HG03196 (cell line): ENCODE measurements around the gene MRPL43.

ENCODE experiments used
- ATAC-seq: cut with Tn5 transposase; IDR thresholded peaks from one replicate; pipeline ENCODE4 v1.9.1; 2021; ENCODE audit not compliant: unreplicated experiment

Gene MRPL43

DNA sequence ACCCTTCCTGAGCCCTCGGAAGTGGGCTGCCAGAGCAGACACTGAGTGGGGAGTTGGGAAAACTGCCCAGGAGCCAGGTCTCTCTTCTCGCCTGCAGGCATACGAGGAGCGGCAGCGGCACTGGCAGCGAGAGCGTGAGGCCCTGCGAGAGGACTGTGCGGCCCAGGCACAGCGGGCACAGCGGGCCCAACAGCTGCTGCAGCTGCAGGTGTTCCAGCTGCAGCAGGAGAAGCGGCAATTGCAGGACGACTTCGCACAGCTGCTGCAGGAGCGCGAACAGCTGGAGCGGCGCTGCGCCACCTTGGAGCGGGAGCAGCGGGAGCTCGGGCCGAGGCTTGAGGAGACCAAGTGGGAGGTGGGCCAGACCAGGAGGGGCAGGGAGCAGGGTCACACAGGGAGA is 18.1 kb upstream of the MRPL43 start:
- no peak for ATAC-seq

DNA sequence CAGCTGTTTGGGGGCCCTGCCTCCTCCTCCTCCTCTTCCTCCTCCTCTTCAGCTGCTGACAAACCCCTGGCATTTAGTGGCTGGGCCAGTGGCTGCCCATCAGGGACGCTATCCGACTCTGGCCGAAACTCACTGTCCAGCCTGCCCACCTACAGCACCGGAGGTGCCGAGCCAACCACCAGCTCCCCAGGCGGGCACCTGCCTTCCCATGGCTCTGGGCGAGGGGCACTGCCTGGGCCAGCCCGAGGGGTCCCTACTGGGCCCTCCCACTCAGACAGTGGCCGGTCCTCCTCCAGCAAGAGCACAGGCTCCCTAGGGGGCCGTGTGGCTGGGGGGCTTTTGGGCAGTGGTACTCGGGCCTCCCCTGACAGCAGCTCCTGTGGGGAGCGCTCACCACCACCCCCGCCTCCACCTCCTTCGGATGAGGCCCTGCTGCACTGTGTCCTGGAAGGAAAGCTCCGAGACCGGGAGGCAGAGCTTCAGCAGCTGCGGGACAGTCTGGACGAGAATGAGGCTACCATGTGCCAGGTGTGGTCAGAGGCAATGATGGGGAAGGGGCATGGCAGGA is 16.4 kb upstream of the MRPL43 start:
- ATAC-seq, result no peak

DNA sequence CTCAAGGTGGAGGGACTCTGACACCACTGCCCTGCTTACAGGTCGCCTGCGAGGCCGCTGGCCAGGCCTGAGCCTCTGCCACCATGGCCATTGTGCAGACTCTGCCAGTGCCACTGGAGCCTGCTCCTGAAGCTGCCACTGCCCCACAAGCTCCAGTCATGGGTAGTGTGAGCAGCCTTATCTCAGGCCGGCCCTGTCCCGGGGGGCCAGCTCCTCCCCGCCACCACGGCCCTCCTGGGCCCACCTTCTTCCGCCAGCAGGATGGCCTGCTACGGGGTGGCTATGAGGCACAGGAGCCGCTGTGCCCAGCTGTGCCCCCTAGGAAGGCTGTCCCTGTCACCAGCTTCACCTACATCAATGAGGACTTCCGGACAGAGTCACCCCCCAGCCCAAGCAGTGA is 15.2 kb upstream of the MRPL43 start:
- ATAC-seq, result no peak

DNA sequence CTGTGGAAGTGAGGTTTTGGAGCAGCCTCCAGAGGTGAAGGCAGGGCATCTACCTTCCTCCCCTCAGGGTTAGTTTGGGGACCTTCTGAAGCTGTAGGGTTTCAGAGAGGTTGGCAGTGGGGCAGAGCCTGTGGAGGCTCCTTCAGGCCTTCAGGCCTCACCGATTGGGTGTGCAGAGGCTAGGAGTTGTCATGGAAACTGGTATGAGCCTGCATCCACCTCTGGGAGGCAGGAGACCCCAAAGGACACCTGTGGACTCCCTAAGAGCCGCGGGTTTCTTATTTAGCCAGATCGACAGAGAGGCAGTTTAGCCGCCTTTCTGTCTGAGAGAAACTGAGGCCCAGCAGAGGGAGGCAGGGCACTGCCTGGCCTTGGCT is 14.3 kb upstream of the MRPL43 start:
- no peak for ATAC-seq

DNA sequence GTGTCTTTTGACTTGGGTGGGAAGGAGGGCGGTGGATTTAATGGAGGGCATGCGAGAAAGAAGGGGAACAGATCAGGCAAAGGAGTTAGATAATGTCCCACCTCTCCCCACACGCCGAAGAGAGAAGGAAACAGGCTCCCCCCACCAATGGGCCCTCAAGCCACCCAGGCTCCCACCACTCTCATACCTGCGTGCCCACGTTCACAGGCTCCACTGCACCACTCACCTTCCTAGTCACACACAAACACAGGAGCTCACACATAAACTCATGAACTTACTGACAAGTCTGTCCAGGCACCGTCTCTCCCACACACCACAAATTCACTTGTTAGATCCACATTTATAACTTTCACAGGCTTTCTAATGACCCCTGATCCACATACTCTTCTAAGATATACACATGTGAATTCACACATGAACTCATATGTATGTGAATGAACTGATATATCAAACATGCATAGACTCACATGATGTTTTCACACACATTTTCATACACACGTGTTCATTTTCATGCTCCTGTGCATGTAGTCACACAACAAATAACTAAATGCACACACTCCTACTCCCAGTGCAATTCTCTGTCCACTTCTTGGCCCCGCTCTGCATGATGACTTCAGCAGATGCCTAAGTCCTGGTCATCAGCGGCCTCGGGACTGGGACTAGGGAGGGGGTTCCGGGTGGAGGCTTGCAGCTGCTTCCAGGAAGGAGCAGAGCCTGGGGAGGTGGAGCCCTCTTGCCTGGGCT is 13.8 kb upstream of the MRPL43 start:
- ATAC-seq, result no peak

DNA sequence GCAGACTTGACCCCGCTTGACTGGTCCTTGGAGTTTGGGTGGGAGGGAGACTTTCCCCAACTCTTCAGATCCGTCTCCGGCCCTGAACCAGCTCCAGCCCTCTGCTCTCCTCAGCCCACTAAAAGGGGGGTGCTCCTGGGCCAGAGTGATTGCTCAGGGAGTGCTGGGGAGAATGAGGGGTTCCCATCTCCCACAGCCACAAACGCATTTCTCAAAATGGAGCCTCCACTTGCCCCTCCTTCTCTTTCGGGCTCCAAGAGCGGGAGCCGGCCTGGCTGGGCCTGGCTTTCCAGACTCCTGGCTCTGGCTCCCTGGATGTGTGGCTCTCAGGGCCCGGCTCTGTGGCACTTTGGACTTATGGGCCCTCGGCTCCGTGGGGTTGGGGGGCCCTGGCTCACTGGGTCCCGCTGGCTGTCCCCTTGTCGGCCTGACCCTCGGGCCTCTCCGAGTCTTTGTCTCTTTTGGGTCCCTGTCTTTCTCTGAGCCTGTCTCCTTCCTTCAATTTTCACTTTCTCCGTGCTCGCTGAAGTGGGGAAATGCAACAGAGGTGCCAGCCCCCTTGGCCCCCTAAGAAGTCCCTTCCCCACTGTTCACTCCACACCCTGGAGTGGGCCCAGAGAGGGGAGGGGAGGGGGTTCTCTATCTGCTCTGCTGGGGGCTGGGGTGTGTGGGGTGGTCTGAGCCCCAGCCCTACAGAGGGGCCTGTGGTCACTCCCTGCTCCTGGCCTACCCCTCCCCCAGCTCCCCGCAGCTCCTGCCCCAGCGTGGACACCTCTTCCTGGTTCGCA is 13.0 kb upstream of the MRPL43 start:
- ATAC-seq, result no peak

DNA sequence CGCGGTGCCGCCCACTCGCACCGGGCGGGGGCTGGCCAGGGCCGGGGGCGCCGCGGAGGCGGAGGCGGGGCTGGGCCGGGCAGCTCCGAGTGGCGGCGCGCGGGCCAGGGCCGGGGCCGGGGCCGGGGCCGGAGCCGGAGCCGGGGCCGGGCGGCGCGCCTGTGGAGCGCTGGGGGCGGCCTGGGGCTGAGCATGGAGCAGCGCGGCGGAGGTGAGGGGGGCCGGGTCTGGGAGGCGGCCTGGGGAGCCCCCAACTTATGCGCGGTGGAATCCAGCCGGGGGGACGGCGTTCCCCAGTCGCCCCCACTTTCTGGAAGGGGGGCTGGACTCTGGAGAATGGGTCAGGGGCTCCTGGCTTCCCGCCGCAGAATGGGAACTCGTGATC is 12.4 kb upstream of the MRPL43 start, which contains the start of gene LZTS2:
LZTS2 (plus strand) TSS at position 67 of the 385 bp plus-strand sequence. CDS start 2,731 bp downstream, outside the sequence.
- no peak for ATAC-seq

DNA sequence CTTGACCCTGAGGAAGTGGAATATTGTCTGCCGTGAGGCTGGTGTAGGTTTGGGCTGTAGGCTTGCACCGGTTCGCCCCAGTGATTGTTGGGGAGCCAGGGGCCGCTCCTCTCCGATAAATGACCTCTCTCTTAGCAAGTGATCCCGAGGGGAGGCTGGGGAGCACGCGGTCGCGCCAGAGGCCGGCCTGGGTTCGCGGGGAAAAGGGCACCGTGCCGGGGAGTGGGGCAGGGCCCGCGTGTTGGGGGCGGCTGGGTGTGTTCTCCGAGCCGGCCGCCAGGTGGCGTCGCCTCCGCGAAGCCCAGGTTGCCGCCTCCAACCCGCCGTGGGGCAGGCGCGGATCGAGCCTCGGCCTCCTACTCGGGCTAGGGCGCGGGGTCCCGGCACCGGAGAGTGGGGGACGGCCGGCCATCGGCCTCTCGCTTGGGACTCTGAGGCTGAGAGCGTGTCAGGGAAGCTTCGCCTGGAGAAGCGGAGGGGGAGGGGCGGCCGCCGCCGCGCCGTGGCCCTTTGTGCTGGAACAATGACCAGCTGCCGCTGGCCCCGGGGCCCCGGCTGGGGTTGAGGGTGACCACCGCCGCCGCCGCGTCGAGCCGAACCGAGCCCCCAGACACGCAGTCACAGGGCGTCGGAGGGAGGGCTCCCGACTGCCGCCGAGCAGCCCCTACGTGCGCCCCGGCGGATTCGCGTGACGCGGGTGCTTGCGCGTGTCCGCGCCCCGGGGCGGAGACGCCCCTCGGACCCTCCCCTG is 11.9 kb upstream of the MRPL43 start:
- peak; percentile 43 for ATAC-seq

DNA sequence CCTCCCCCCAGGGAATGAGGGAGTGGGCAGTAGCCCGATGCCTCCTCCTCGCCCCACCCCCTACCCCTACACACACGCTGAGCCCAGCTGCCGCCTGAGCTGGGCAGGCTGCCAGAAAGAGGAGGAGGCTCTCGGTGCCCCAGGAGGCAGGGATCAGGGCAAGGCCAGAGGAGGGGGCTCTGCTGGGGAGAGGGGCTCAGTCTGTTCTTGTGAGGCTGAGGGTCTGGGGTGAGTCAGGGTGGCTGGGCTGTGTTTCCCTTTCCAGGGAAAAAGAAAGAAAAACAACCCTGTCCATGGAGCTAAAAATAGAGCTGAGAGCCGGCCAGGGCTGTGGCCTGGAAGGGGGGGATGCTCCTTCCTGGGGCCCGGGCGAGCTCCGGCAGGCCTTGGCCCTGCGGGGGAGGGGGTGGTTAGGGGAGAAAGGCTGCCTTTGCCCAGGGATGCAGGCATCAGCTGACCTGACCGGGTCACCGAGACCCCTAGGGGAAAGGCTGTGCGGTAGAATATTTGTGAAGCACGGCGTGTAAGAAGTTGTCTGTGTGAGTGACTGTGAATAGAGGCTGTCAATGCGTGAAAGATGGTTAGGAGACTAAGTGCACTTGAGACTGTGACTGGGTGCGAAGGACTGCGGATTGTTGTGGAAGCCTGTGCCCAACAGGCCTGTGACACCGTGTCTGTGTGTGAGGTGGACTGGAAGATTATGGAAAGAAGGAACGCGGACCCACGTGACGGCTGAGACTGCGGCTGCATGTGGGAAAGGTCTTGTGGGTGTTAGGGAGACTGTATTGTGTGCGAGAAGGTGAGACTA is 11.1 kb upstream of the MRPL43 start:
- ATAC-seq, result no peak

DNA sequence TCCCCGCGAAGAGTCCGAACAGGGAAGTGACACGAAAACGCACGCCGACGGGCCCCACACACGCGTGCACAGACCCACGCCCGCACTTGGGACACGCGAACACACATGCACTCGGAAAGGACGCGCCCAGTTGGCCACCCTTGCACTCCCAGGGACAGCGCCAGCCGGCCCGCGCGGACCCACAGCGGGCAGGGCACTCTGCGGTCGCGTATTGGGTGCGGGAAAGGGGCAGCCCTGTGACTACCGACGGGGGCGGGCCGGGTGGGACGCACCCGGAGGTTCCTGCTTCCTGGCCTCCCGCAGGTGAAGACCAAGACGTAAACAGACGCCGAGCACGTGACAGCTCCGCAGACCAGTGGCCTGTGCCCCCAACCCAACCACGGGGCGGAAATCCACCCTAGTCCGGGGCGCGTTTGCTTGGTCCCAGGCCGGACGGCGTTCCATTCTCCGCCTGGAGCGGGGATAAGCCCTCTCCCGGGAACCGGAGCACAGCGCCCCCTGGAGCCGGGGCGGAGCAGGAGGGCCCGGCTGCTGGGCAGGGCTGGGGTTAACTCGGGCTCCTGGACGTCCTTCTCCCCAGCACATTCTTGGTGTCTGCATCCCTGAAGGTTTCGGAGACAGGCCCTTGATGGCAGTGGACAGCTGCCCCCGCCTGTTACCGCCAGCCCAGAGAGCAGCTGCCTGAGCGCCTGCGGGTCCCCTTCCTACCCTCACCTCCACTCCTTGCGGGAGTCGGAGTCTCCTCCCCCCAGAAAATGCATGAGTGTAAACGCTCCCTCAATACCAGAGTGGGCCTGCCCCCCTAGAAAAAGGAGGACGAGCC is 10.3 kb upstream of the MRPL43 start:
- no peak for ATAC-seq

DNA sequence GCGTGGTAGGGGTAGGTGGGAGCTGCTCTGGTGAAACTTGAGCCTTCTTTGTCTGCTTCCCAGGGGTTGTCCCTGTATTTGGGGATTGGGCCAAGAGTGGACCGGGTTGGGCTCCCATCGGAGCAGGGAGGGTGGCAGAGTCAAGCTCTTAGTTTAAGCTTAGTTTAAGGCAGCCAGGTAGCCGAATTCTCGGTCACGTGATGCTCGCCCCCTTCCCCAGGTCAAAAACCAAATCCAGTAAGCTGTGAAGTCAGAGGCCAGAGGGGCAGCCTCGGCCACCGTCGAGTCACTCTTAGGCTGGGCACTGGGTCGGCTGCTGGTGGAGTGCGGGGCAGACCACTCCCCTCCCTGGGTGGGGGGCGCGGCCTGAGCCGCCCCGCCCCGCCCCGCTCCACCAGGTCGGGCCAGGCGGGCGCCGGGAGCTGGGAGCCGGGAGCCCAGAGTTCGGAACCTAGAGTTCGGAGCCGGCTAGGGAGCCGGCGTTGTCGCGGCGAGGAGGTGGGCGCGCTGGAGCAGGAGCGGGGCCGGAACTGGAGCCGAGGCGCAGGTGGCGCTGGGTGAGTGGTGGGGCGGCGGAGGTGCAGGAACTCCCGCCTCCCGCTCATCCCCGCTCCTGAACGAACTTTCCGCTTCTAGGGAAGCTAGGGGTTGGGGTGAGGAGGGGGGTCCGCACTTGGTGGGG is 9.5 kb upstream of the MRPL43 start:
- no peak for ATAC-seq

DNA sequence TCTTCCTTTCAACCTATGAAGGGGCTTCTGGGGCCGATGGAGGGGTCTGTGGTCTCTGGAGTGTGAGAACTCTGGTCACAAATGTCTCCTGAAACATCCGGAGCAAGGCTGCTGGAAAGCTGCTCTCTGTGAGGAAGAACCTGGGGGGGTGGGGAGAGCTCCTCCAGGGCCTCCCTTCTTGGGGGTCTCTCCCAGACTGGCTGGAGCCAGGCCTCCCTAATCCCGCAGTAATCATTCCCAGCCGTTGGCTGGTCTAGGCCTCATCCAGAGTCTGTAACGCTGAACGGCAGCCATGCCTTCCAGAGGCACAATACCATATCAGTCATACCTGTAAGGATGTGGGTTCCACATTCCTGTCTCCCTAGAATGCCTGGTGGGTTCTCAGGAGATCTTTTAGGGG is 7.9 kb upstream of the MRPL43 start:
- ATAC-seq, result no peak

DNA sequence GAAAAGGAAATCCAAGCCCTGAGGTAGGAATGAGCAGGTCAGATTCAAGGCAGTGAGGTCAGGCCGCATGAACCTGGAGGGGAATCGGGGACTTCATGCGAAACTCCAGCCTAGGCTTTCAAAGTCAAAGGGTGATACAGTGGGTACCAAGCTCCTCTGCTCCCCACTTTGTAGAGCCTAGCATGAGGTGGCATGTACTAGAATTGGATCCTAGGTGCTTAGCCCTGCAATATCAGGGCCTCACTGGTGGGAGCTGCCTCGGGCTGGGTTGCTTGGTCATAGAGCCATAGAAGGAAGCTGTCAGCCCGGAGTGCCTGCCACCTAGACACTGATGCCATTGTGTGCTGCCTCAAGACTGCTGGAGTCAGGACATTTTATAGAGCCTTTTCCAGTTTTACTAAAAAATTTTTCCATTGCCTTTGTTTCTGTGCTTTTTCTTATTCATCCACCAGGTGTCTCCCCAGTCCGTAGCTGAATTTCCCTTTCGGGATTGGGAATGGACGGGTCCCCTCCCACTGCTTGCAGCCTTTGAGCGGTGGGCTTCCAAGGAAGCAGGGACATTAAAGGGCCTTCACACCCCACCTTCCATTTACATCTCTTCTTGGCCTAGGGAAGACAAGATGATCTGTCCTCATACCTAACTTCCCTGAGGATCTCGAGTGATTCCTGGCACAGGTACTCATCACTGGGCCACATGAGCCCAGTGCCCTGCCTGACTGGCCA is 6.8 kb upstream of the MRPL43 start:
- ATAC-seq, result no peak

DNA sequence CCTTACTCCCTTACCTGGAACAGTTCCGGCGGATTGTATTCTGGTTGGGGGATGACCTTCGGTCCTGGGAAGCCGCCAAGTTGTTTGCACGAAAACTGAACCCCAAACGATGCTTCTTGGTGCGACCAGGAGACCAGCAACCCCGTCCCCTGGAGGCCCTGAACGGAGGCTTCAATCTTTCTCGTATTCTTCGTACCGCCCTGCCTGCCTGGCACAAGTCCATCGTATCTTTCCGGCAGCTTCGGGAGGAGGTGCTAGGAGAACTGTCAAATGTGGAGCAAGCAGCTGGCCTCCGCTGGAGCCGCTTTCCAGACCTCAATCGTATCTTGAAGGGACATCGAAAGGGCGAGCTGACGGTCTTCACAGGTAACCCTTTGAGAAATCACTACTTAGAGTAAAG is 1.8 kb upstream of the MRPL43 start:
- ATAC-seq, result no peak

DNA sequence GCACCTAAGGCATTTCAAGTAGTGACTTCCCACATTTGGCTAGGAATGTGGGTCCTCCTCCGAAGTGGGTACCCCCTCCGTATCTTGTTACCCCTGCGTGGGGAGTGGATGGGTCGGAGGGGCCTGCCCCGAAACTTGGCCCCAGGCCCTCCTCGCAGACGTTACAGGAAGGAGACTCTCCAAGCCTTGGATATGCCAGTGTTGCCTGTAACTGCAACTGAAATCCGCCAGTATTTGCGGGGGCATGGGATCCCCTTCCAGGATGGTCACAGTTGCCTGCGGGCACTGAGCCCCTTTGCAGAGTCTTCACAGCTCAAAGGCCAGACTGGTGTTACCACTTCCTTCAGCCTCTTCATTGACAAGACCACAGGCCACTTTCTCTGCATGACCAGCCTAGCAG is 869 bp upstream of the MRPL43 start:
- ATAC-seq, result no peak

DNA sequence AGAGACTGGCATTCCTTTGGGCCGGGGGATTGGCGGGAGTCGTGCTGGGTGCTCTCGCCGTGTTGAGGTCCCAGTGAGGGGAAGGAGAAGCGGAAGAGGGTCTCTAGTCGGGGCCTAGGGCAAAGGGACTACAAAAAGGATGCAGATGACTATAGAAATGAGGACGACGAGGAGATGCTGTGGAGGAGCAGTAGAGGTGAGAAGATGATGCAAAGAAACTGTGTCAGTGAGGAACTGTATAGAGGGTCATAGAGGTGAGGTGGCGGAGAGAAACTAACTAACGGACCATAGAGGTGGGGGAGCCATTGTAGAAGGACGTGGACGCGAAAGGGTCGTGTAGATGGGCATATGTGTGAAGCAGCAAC is 370 bp upstream of the MRPL43 start:
- no peak for ATAC-seq

DNA sequence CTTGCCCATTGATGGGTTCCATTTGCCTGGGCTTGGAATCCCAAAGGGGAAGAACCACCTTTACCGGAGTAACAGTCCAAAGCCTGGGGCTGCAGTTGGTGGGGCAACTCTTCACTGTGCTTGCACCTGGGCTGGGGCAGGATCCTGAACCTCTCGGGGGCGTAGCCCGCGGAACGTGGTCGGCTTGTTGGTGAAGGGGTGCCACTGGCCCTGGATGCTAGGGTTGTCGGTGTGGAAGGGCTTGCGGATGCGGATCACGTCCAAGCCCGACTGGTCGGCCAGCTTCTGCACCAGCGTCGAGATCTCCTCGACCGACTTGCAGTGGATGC is 710 bp downstream of the MRPL43 start:
- no peak for ATAC-seq

DNA sequence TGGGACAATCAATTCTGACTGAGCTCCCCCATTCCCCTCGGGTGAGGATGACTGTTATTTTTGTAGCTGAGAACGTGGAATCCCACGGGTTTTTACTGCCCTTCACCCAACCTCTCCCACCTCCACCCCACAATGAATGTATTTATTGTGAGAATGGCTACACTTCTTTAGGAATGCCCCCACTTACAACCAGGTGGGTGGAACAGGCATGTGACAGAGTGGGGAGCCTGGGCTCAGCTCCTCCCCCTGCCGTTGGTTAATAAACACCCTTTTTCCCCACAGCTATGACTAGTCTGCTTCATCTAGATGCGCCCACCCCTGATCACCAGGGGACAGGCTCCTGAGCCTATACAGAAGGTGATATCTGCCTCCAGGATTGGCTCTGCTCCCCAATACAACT is 2.0 kb downstream of the MRPL43 start:
- no peak for ATAC-seq

DNA sequence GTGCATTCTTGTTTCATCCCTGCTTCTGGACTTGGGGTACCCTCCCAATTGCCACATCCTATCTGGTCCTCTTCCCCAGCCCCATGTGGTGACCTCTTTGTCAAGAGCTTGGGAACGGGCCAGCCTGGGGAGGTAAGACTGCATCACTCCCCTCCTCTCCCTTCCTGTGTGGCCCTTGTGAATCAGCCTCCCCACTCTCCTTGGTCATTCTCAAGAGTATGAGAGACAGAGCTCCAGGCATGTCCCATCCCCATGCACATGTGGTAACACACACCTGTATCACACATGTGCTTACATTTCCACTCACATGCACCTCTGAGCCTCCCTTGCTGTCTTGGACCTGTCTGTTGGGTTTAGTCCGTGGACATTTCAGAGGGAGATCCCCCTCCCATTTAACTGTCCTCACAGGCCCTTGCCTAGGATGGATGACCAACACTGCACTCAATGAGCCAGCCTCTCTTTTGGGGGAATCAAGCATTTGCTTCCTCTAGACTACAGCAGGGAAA is 2.6 kb downstream of the MRPL43 start:
- no peak for ATAC-seq
